Heart left ventricle (tissue), 16 donors: Measurements from ENCODE around the gene YES1. TPM values are rescaled to one million over a fixed set of nuclear protein-coding genes. Genes with fewer than 3 reads are reported as not detected.

ENCODE experiments used
- ATAC-seq, 4 donors: fragments of 200-7000 bp; cut with Tn5 transposase; one replicate each; pipeline ENCODE4 v1.9.1; 2020 to 2022; ENCODE audit warnings: moderate library complexity in 4 of 4, mild to moderate bottlenecking in 3 of 4, moderate number of reproducible peaks in 1 of 4
- DNase-seq, 5 donors: peaks; one replicate each; pipeline ENCODE4 v3.0.0-alpha.2; 2020
- H3K27ac ChIP-seq, 12 donors: fragments of 200-600 bp; sonication (generic) in 4 of 12; one replicate each; pipeline versions ENCODE4 v1.5.0 to v1.8.0; 2016 to 2022; ENCODE audit warnings: mild to moderate bottlenecking in 2 of 12
- H3K27me3 ChIP-seq, 9 donors: fragments of 200-600 bp; sonication (generic) in 2 of 9; one replicate each; pipeline versions ENCODE4 v1.5.1 to v1.8.0; 2016 to 2022; ENCODE audit warnings: mild to moderate bottlenecking in 3 of 9
- H3K36me3 ChIP-seq, 9 donors: fragments of 200-600 bp; sonication (generic) in 2 of 9; one replicate each; pipeline versions ENCODE4 v1.5.0 to v1.8.0; 2018 to 2022; ENCODE audit warnings: mild to moderate bottlenecking in 2 of 9
- H3K4me1 ChIP-seq, 12 donors: fragments of 200-600 bp; sonication (generic) in 4 of 12; one replicate each; pipeline versions ENCODE4 v1.5.0 to v1.8.0; 2016 to 2022; ENCODE audit warnings: mild to moderate bottlenecking in 3 of 12
- H3K4me3 ChIP-seq, 12 donors: fragments of 200-600 bp; sonication (generic) in 4 of 12; one replicate each; pipeline versions ENCODE4 v1.5.0 to v1.8.0; 2017 to 2022; ENCODE audit warnings: mild to moderate bottlenecking in 9 of 12, moderate library complexity in 4 of 12
- H3K9me3 ChIP-seq, 12 donors: fragments of 200-600 bp; sonication (generic) in 4 of 12; one replicate each; pipeline versions ENCODE4 v1.5.0 to v1.8.0; 2016 to 2022; ENCODE audit warnings: mild to moderate bottlenecking in 1 of 12
- CTCF ChIP-seq, 12 donors: fragments of 200-600 bp; sonication (generic) in 4 of 12; IDR thresholded peaks; one replicate each; pipeline versions ENCODE4 v1.5.0 to v1.8.0; 2018 to 2022; ENCODE audit warnings: antibody characterized with exemption in 12 of 12, mild to moderate bottlenecking in 5 of 12
- POLR2A ChIP-seq, 2 donors: fragments of 450-650 bp; IDR thresholded peaks; one replicate each; pipeline ENCODE4 v1.6.1; 2017; ENCODE audit warnings: antibody characterized with exemption in 2 of 2, mild to moderate bottlenecking in 2 of 2, moderate library complexity in 2 of 2
- WGBS, 4 donors: extraction: QIAGEN DNeasy Blood & Tissue Kit in 2 of 4; methylation state at CpG; one replicate each; pipeline versions ENCODE4 v1.1.5 to v1.1.7; 2013 to 2018; 5-methylcytosine and 5-hydroxymethylcytosine counted together
- intact Hi-C, 10 donors: fragments of 100-400 bp; cut with DNase I; formaldehyde crosslinking; loops; one replicate each; pipeline versions ENCODE4 v1.11.1 to v1.14.2; 2022
- polyA plus RNA-seq, 2 donors: library from polyadenylated mRNA; stranded (reverse); fragments of 200-250 nt; gene quantifications; one replicate each; pipeline ENCODE4 v1.2.3, GENCODE V29; 2013
- total RNA-seq, 9 donors: library from RNA; depleted of rRNA in 2 of 9; stranded (reverse); fragments of >200 nt in 2 of 9; fragmentation: NEBNext Ultra II Directional in 3 of 9; extraction: Animal tissue kit (Norgen Biotek cat#: 25700) in 3 of 9; gene quantifications; one replicate each; pipeline versions ENCODE4 v1.1.0 to v1.2.4, GENCODE V29; 2016 to 2023
- donor health status: ischemic (EF 13 %, LVEDD 7.1; RV severe dilation, severe dysfunction).
- donor health status: healthy with polysubstance abuse.
- donor health status: DM: no; HTN: yes; CAD: no.
- donor health status: DM: no; HTN: no; CAD: no.
- donor health status: ischemic (EF 25% LVEDD 6.9; RV normal size, moderate dysfunction).
- donor health status: ischemic (EF 25% LVEDD 5.7; RV mildly dilated, moderate dysfunction).
- donor health status: healthy.
- donor health status: DM: yes; HTN: yes; CAD: no.
- donor health status: ischemic (EF 35%, LVEDD 5.7; RV mildly dilated, moderate dysfunction).
- donor health status: nonischemic (EF 11% LVEDD 7.7; RV severe dilation, severe dysfunction).
- donor health status: DM: yes; HTN: yes; CAD: no.
- donor health status: PGD.
- donor health status: ischemic (EF 29% LVEDD 5.4; RV normal size, mild dysfunction).
- donor health status: nonischemic (EF 23%, LVEDD 6.1; RV moderate dilation, normal function).

Gene YES1
- total and polyA plus RNA-seq, 11 donors: 7.1 to 50.2 (median 23.5) TPM

GRCh38 chr18:829432-829831, 17.4 kb upstream of the YES1 start:
- peaks cover 0 to 24% (median 0%) of the 10 kb centered on the region in 9 donors for H3K27me3 ChIP-seq
- ATAC-seq: no peak
- TF ChIP-seq POLR2A (IDR thresholded peaks at IDR 0.05) (no peak), CTCF (IDR thresholded peaks at IDR 0.05) (no peak)
- peak overlapping the region in 10 of 12 donors; percentile 10 to 86 (median 64) for H3K27ac ChIP-seq
- H3K4me1 ChIP-seq: peaks cover 0 to 19% (median 6%) of the 10 kb centered on the region in 12 donors
- H3K9me3 ChIP-seq: no peaks in the 10 kb centered on the region
- H3K4me3 ChIP-seq: no peak overlapping the region
- WGBS, 4 donors: 92 to 95% (median 94%) methylated on average over 6 of the region's 6 CpGs
- intact Hi-C loops: no loop called here
- H3K36me3 ChIP-seq: no peaks in the 10 kb centered on the region
- DNase-seq: no peak

- peaks cover 0 to 28% (median 0%) of the 10 kb centered on the region in 9 donors for H3K27me3 ChIP-seq
- DNase-seq (no peak), ATAC-seq (no peak)
- H3K27ac ChIP-seq: no peak overlapping the region
- intact Hi-C loops: no loop called here
- H3K9me3 ChIP-seq: no peaks in the 10 kb centered on the region
- H3K4me3 ChIP-seq: no peak overlapping the region
- H3K4me1 ChIP-seq: peaks cover 0 to 17% (median 5%) of the 10 kb centered on the region in 12 donors
- 74 to 79% (median 79%) methylated on average over 6 of the region's 6 CpGs for WGBS, 4 donors
- TF ChIP-seq CTCF (IDR thresholded peaks at IDR 0.05) (no peak), POLR2A (IDR thresholded peaks at IDR 0.05) (no peak)
- H3K36me3 ChIP-seq: no peaks in the 10 kb centered on the region
Measured at GRCh38 chr18:827093-827677, 15.1 kb upstream of the YES1 start.

GRCh38 chr18:825891-826585, 14.0 kb upstream of the YES1 start:
- Histone ChIP-seq H3K27me3 (peaks cover 0 to 39% (median 0%) of the 10 kb centered on the region in 9 donors), H3K27ac (no peak overlapping the region), H3K9me3 (no peaks in the 10 kb centered on the region), H3K4me1 (peaks cover 0 to 15% (median 1%) of the 10 kb centered on the region in 12 donors), H3K4me3 (no peak overlapping the region), H3K36me3 (no peaks in the 10 kb centered on the region)
- intact Hi-C loops: no loop called here
- TF ChIP-seq POLR2A (IDR thresholded peaks at IDR 0.05) (no peak), CTCF (IDR thresholded peaks at IDR 0.05) (no peak)
- no peak for ATAC-seq
- 88 to 91% (median 90%) methylated on average over 6 of the region's 6 CpGs for WGBS, 4 donors
- DNase-seq: no peak

- Histone ChIP-seq H3K4me1 (no peaks in the 10 kb centered on the region), H3K27ac (no peak overlapping the region), H3K27me3 (peaks cover 0 to 47% (median 0%) of the 10 kb centered on the region in 9 donors), H3K9me3 (no peaks in the 10 kb centered on the region), H3K4me3 (no peak overlapping the region), H3K36me3 (no peaks in the 10 kb centered on the region)
- 62 to 73% (median 67%) methylated on average over 2 of the region's 2 CpGs for WGBS, 4 donors
- no peak for TF ChIP-seq POLR2A (IDR thresholded peaks at IDR 0.05)
- intact Hi-C loops: no loop called here
- DNase-seq: no peak
- no peak for ATAC-seq
Measured at GRCh38 chr18:824179-824578, 12.1 kb upstream of the YES1 start.
